Neutrophil (primary cell): ENCODE measurements around the gene RWDD2A.

Experiments
- H3K27ac ChIP-seq: fragments of 200-600 bp; sonication (generic); 2 replicates; pipeline ENCODE4 v1.5.1; 2016; ENCODE audit warnings: mild to moderate bottlenecking, moderate library complexity
- H3K27me3 ChIP-seq: fragments of 200-600 bp; sonication (generic); 2 replicates; pipeline ENCODE4 v1.6.0; 2016; ENCODE audit warnings: mild to moderate bottlenecking
- H3K36me3 ChIP-seq: fragments of 200-600 bp; sonication (generic); 2 replicates; pipeline ENCODE4 v1.5.1; 2017
- H3K4me1 ChIP-seq, 2 experiments: fragments of 200-600 bp in 1 of 2; sonication (generic) in 1 of 2; 1 replicate in 1 of 2; 2 replicates in 1 of 2; pipeline versions ENCODE4 v1.5.1 to v1.6.1; 2013 to 2016; ENCODE audit warnings: low read depth in 1 of 2, low read length in 1 of 2, mild to moderate bottlenecking in 1 of 2, moderate library complexity in 1 of 2; ENCODE audit not compliant: control insufficient read depth in 1 of 2, insufficient read depth in 1 of 2
- H3K4me3 ChIP-seq, 2 experiments: fragments of 200-600 bp in 1 of 2; sonication (generic) in 1 of 2; 1 replicate in 1 of 2; 2 replicates in 1 of 2; pipeline ENCODE4 v1.5.1; 2013 to 2016; ENCODE audit warnings: low read depth in 1 of 2, low read length in 1 of 2, mild to moderate bottlenecking in 1 of 2, moderate library complexity in 1 of 2
- H3K9me3 ChIP-seq: fragments of 200-600 bp; sonication (generic); 2 replicates; pipeline ENCODE4 v1.5.1; 2016
- CTCF ChIP-seq: fragments of 200-600 bp; sonication (generic); IDR thresholded peaks from 2 replicates; pipeline ENCODE4 v1.5.1; 2016; ENCODE audit warnings: antibody characterized with exemption

The RWDD2A gene

DNA sequence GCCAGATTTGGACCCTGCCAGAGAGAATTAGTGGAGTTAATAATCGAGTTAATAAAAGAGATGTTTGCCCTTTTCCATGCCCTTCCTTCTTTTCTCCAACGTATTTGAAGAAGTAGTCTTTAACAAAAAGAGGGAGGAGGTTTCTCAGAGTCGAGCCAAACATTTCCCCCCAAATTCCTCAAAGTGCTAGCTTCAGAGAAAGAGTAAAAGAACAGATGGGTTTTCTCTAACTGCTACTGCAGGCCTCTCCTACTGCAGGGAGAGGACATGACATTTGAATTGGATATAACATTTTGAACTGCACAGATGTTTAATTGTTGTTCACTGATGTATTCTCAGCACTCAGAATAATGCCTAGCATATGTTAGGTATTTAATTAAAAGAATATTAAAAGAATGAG is 25.5 kb downstream of the RWDD2A start:
- peaks cover 12% of the 10 kb centered on the region for H3K27me3 ChIP-seq
- H3K4me1 ChIP-seq: no peaks in the 10 kb centered on the region
- no peak for TF ChIP-seq CTCF
- H3K27ac ChIP-seq: no peak overlapping the region
- H3K4me3 ChIP-seq: no peak overlapping the region
- no peaks in the 10 kb centered on the region for H3K36me3 ChIP-seq
- no peaks in the 10 kb centered on the region for H3K9me3 ChIP-seq

- H3K36me3 ChIP-seq: no peaks in the 10 kb centered on the region
- H3K4me1 ChIP-seq: no peaks in the 10 kb centered on the region
- no peaks in the 10 kb centered on the region for H3K9me3 ChIP-seq
- no peak overlapping the region for H3K27ac ChIP-seq
- H3K4me3 ChIP-seq: no peak overlapping the region
- TF ChIP-seq CTCF: no peak
- peaks cover 2% of the 10 kb centered on the region for H3K27me3 ChIP-seq
Observed at GRCh38 chr6:83220121-83220520, 27.0 kb downstream of the RWDD2A start.

- H3K4me1 ChIP-seq: no peaks in the 10 kb centered on the region
Observed at GRCh38 chr6:83221276-83221675, 28.1 kb downstream of the RWDD2A start.

DNA sequence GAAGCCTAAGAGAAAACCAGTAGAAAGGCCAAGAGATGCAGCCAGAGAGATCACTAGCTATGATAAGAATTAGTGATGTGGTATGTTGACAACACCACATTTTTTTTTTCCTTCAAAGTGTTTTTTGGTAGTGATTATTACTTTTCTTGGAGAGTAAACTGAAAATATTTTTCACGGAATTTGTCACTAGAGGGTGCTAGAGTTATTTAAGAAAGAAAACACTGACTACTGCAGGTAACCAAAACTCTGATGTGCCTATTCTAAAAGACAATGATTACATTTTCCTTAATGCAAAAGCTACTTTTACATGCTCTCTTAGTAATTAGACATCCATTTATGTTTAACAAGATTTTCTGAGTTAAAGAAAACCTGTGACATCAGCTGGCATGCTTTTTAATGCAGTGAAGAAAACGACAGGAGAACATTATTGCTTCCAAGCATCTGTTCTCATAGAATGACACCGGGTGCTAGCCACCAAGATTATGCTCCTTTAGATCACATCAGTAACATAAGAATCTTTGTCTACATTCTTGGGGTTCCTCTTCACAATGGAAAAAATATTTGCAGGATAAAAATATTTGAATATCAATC is 28.8 kb downstream of the RWDD2A start:
- Histone ChIP-seq H3K9me3 (no peaks in the 10 kb centered on the region), H3K4me1 (no peaks in the 10 kb centered on the region), H3K27me3 (no peaks in the 10 kb centered on the region), H3K27ac (no peak overlapping the region), H3K4me3 (no peak overlapping the region), H3K36me3 (no peaks in the 10 kb centered on the region)
- no peak for TF ChIP-seq CTCF

More at GRCh38 chr6:83221276-83221675, 28.1 kb downstream of the RWDD2A start:
- no peaks in the 10 kb centered on the region for H3K9me3 ChIP-seq
- H3K27me3 ChIP-seq: no peaks in the 10 kb centered on the region
- H3K4me3 ChIP-seq: no peak overlapping the region
- H3K36me3 ChIP-seq: no peaks in the 10 kb centered on the region
- TF ChIP-seq CTCF: no peak
- H3K27ac ChIP-seq: no peak overlapping the region

DNA sequence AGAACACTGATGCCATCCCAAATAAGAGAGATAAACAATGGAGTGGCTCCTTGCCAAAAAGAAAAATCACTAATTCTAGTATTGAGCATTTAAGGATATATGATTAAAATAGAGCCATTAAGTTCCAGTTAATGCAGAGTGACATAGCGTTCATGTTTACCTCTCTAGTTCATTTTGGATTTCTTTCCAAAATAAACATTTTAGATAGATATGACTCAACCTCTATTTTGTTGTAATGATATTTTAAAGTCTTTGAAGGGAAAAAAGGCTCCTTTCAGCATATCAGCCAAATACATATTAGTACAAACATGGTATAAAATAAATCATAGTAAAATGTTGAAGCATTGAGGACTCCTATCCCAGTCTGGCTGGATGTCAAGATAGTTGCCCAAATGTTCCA is 33.4 kb downstream of the RWDD2A start:
- peaks cover 14% of the 10 kb centered on the region for H3K27me3 ChIP-seq
- H3K27ac ChIP-seq: no peak overlapping the region
- no peak overlapping the region for H3K4me3 ChIP-seq
- TF ChIP-seq CTCF: no peak
- H3K36me3 ChIP-seq: no peaks in the 10 kb centered on the region
- H3K4me1 ChIP-seq: no peaks in the 10 kb centered on the region
- H3K9me3 ChIP-seq: no peaks in the 10 kb centered on the region

DNA sequence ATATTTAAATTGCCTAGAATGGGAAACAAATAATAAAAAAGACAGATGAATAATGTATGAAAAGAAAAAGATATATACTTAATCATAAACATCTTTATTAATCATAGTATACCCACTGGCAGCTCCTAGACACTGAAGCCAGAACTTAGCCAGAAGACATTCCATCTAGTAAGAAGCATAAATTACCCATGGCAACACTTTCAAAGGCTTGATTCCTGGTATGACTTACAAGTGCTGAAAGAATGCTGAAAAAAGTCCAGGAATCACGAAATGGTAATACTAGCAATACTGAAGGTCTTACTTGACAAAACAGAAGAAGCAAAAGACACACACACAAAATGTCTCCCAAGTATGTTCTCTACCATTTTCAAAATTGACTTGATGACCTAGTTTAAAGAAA is 38.0 kb downstream of the RWDD2A start:
- Histone ChIP-seq H3K4me3 (no peak overlapping the region), H3K27ac (no peak overlapping the region), H3K27me3 (peaks cover 38% of the 10 kb centered on the region), H3K9me3 (no peaks in the 10 kb centered on the region), H3K36me3 (no peaks in the 10 kb centered on the region), H3K4me1 (no peaks in the 10 kb centered on the region)
- TF ChIP-seq CTCF: no peak
